ENCODE measurements around the gene HEXIM2.

Gene HEXIM2

DNA sequence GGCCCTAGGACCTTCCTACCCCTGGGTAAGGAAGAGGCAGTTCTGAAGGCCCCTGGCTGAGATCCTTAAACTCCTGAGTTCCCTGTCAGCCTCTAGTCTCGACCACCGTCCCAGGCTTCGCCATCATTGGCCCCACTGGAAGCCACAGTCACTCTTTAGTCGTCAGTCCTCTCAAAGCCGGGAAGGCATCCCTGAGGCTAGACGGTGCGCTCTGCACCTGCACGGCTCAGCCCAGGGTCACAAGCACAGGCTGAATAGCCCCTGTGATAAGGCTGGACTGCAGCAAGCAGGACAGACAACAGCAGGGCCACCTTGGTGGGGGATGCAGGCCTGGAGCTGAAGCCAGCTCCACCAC is 16.7 kb upstream of the HEXIM2 start:
- no peak for DNase-seq

- DNase-seq, result no peak
These were observed 15.5 kb upstream of the HEXIM2 start for GRCh38 chr17:45146166-45146565.

DNA sequence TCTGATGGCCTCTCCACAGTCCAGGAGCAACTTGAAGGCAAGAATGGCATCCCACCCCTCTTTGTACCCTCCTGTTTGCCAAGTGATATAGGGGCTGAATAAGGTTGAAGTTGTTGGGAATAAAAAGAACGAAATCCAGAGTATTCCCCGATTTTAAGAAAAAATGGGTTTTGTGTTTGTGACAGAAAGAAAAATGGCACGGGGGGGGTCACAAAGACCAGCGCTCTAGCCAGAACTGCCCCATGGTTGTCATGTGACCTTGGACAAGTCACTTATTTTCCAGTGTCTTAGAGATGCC is 15.1 kb upstream of the HEXIM2 start:
- no peak for DNase-seq

GRCh38 chr17:45146890-45147580 is 14.6 kb upstream of the HEXIM2 start:
- DNase-seq, result peak; percentile 54

- peak; percentile 89 for DNase-seq
These were observed 14.0 kb upstream of the HEXIM2 start for GRCh38 chr17:45147581-45148182.

DNA sequence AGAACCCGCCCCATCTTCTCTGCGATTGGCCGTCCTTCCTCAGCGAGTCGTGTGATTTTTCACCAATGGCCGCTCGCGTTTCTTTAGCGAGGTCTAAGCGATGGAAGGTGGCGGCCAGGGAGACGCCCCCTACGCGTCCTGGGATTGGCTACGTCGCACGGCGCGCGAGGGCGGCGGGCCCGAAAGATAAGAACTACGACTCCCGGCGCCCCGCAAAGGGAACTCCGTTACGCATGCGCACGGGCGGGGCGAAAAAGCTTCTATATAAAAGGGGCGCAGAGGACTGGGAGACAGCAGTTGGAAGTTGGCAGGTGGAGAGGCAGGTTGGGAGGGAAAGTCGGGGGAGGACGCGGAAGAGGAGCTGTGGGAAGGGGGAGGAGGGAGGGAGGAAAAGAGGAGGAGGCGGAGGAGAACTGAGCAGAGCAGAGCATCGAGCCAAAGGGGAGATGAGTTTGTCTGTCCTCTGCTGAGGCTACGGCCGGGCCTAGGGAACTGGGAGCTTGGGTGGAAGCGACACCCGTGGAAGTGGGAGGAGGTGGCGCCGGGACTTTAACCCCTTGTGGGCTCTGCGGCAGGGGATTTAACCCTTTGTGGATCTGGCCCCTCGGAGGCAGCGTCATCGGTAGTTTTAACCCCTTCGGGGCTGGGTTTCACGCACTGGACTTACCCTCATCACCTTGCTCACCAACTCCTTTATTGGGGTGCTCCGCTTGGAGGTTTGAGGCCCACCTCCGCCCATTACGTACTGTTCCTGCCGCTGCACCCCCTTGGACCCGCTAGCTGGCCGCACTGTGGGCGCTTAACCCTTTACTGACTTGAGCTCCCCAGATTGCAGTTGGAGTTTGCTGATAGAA is 13.3 kb upstream of the HEXIM2 start, which contains the start of gene HEXIM1:
Gene HEXIM1, plus strand, starts transcription at position 293 of the 854 bp plus-strand sequence. CDS start 716 bp downstream, outside the sequence.
- peak; percentile 98 for DNase-seq

DNA sequence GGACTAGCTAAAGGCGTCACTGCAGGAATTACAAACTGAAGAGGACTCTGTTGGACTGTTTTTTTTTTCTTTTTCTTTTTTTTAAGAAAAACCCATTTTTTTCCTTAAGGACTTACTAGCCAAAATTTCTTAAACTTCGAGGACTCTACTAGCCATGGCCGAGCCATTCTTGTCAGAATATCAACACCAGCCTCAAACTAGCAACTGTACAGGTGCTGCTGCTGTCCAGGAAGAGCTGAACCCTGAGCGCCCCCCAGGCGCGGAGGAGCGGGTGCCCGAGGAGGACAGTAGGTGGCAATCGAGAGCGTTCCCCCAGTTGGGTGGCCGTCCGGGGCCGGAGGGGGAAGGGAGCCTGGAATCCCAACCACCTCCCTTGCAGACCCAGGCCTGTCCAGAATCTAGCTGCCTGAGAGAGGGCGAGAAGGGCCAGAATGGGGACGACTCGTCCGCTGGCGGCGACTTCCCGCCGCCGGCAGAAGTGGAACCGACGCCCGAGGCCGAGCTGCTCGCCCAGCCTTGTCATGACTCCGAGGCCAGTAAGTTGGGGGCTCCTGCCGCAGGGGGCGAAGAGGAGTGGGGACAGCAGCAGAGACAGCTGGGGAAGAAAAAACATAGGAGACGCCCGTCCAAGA is 12.5 kb upstream of the HEXIM2 start:
- DNase-seq, result peak; percentile 38

- DNase-seq, result no peak
These were observed 11.7 kb upstream of the HEXIM2 start for GRCh38 chr17:45149669-45150664.

- no peak for DNase-seq
These were observed 10.5 kb upstream of the HEXIM2 start for GRCh38 chr17:45150911-45151809.

GRCh38 chr17:45155029-45155428 is 6.6 kb upstream of the HEXIM2 start:
- DNase-seq, result no peak

GRCh38 chr17:45155483-45155882 is 6.2 kb upstream of the HEXIM2 start:
- no peak for DNase-seq

GRCh38 chr17:45156242-45156641 is 5.4 kb upstream of the HEXIM2 start:
- DNase-seq, result no peak

GRCh38 chr17:45160447-45161287 is 1.0 kb upstream of the HEXIM2 start:
- no peak for DNase-seq

GRCh38 chr17:45162025-45162687 is 481 bp downstream of the HEXIM2 start:
- DNase-seq, result no peak

DNA sequence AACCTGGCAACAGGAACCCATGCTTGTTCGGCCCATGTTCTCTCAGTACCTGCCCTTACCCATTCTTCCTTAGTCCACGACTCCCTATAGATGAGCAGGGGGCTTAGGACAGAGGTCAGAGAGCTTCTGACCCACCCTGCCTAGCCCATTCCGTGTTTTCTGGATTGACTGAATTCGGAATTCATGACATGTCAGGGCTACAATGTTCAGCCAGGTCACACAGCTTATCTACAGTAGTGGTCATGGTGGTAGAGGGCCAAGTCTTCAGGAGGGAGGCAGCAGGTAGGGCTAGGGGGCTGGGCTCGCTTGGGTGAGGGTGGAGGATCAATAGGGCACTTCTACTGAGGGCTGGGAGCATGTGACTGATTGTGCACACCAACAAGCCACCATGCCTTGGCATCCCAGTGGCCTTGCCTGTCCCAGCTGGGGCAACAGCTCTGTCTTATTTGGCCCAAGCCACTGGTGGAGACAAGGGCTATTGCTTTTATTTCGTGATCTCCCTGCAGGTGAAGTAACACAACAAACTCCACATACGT is 3.1 kb downstream of the HEXIM2 start:
- no peak for DNase-seq

DNA sequence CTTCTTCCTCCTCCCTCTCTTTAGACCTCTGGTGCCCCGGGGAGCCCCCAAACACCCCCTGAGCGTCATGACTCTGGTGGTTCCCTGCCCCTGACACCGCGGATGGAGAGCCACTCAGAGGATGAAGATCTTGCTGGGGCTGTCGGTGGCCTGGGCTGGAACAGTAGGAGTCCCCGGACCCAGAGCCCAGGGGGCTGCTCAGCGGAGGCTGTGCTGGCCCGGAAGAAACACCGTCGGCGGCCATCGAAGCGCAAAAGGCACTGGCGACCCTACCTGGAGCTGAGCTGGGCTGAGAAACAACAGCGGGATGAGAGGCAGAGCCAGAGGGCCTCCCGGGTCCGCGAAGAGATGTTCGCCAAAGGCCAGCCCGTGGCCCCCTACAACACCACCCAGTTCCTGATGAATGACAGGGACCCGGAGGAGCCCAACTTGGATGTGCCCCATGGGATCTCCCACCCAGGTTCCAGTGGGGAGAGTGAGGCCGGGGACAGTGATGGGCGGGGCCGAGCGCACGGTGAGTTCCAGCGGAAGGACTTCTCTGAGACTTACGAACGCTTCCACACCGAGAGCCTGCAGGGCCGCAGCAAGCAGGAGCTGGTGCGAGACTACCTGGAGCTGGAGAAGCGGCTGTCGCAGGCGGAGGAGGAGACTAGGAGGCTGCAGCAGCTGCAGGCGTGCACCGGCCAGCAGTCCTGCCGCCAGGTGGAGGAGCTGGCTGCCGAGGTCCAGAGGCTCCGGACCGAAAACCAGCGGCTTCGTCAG is 7.5 kb downstream of the HEXIM2 start:
- DNase-seq, result no peak

DNA sequence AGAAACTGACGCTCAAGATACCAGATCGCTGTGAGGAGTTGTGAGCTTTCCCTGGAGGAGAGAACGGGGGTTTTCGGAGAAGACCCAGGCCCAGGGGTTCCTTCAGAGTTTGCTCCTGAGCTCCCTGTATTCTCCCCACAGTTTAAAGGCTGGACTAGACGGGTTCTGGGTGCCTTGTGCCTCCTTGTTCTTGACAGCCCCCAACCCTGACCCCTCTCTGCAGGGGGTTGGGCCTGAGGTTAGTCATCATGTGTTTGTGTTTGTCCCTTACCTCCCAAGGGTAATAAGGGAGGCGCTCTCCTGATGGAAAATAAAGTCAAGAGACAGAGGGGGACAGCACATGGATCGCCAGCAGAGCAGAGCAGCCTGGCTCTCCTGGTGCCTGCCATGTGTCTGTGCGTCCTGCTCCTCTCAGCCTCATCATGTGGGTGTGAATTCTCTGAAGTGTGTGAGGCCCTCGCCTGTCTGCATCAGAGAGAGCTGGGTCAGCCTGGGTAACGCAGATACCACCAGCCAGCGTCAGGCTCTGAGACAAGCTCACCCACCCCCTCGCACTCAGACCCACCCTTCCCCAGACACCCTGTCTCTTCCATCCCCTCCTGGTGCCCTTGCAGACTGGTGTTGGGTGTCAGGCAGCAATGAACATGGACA is 8.7 kb downstream of the HEXIM2 start:
- DNase-seq, result no peak

- DNase-seq, result no peak
These were observed 9.3 kb downstream of the HEXIM2 start for GRCh38 chr17:45170931-45171337.

Measured in kidney glomerular epithelial cell (primary cell).